Measurements from ENCODE around the gene CAMKK2.
"Not testable (repeated sequence)": the region's sequence is repeated elsewhere in the genome, so short reads cannot be mapped to it uniquely, and the experiment has no call there.

Gene CAMKK2

GRCh38 chr12:121296618-121297434 is at the start of gene CAMKK2:
Gene CAMKK2, minus strand, starts transcription at chr12:121296709. Its CDS starts 22,183 bp downstream, at chr12:121274526.
- DNase-seq = peak; percentile 90

- DNase-seq = no peak
Observed at GRCh38 chr12:121345151-121345815, 48.8 kb upstream of the CAMKK2 start.

DNA sequence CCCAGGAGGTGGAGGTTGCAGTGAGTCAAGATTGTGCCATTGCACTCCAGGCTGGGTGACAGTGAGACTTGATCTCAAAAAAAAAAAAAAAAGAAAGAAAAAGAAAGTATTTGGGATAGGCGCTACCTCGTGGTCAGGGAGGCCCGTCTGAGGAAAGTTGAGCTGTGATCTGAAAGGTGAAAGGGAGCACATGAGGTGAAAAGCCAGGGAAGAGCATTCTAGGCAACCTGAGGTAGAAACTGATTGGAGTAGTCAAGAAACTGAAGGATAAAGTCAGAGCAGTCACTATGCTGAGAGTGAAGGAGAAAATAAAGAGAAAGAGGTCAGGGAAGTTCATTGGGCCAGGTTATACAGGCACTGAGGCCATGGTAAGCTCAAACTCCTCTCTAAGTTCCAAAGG is 48.0 kb upstream of the CAMKK2 start:
- DNase-seq = no peak

DNA sequence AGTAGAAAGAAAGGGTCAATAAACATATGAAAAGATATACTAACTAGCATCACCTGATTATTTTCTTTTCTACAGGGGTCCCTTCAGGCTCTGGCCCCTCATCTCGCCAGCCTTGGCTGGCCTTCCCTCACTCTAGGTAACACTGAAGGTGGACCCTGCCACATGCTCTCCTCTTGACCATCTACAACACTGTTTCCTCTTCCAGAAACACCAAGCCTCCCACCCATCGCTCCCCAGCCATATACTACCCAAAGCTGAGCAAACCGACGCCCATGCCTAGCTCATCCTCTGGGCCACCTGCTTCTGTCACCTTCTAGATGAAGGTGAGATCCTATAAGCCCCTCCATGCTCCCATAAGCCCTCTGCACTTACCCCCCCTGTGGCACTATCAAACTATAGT is 40.9 kb upstream of the CAMKK2 start:
- no peak for DNase-seq

DNA sequence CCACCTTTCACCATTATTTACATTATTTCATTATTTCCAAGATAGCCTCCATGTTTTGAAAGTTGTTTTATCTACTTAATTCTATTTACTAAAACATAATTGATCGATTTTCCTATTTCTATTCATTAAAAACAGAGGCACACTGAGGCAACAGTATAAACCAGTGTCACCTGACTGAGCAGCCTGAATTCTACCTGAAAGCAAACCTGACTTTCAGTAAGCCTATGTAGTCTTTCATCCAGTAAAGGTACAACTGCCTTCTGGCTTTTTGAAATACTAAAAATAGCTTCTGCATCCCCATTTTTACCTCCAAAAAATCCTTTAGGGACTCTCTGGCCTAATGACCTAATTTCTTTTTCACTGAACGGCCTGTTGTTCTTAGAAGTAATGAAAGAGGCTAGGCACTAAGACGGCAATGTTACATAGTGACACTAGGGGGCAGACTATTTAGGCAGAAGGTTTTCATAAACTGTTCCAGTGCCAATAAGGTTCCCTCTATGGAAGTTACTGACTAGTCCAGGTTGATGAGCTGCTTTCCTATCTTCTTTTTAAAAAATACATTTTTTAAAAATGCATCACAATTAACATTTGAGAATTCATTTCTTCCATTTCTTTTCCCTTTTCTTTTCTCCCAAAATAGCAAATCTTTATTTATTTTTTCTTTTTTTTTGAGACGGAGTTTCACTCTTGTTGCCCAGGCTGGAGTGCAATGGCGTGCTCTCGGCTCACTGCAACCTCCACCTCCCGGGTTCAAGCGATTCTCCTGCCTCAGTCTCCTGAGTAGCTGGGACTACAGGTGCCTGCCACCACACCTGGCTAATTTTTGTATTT is 38.2 kb upstream of the CAMKK2 start:
- DNase-seq = no peak

DNA sequence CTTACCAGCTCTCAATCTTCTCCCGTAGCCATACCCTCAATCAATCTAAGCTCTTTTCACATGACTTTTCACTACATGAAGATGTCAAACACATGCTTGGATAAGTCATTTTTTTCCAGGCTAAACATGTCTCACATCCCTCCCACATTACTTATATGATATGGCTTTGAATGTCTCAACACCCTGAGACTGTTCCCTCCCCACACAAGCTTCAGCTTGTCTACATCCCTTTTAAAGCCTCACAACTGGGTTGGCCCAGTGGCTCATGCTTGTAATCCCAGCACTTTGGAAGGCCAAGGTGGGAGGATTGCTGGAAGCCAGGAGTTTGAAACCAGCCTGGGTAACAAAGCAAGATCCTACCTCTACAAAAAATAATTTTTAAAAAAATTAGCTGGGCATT is 37.2 kb upstream of the CAMKK2 start:
- no peak for DNase-seq

DNA sequence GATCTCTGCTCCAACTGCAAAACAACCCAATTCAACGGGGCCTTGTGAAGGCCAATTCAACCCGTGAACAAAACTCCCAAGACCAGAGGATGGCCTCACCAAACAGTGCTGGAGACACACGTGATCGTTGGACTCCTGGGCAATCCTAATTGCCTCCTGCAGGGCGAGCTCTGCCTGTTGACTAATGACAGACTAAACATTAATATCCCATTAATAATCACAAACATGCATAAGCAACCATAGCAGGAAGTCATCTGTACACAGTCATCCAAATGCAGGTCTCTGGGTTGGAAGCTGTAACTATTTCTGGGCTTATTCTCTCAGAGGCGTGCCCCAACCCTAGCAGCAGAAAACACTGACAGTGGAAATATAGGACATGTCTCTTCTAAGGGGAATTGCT is 34.7 kb upstream of the CAMKK2 start:
- no peak for DNase-seq

DNA sequence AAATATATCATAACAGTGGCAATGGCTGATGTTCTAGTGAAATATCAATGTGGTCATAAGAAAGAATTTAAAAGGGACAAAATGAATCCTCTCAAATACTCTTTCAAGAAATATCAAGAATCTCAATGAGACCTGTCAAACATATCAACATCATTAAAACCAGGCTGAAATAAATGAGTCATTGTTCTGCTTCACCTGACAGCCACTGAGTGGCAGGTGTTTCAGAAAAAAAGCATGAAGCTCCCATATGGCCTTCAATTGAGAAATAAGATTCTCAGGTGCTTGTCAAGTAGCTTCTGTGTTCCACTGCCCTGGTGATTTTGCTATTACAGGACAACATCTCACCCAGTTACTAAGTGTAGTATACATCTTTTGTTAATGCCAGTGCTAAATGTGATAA is 34.2 kb upstream of the CAMKK2 start:
- DNase-seq = no peak

DNA sequence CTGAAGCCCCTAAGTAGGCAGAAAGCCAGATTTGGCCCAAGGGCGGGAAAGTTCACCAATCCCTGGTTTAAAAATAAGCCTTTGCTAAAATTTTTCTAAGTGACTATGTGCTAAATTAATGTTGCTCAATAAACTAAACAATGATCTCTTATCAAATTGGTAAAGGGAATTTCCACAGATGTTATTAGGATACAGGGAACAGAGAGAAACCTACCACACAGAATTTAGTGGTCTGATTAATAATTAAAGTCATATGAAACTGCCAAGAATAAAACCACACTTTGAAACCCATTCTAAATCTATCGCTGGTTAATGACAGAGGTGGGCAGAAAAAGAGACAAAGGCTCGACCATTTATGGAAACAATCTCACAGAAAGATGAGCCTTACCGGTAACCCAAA is 33.7 kb upstream of the CAMKK2 start:
- no peak for DNase-seq

GRCh38 chr12:121328620-121329019 is 32.1 kb upstream of the CAMKK2 start:
- no peak for DNase-seq

DNA sequence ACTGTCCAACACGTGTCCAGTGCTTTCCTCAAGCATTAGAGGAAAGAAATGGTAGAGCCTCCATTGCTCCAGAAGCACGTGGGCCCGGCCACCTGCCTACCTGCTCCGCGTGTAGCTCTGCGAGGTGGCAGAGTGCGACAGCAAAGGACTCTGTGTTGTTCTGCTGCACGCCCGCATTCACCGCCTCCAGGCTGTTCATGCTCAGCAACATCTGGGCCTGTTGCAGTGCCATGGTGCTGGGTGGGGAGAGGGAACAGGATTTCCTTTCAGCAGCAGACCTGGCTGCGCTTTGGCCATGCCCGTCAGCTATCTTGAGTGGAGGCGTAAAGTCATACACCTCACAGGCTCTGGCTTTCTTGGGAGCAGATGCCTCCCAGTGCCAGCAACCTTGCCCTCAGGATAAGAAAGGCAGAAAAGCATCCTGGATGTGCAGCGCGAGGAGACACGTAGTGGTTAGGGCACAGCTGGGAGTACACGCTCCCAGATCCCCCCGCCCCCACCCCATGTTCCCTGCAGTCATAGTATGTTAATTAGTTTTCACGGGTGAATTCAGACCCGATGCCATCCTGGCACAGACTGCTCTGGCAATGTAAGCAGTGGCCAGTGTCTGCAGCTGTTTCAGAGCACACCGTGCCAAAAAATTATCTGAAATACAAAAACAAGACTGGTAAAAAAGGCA is 30.6 kb upstream of the CAMKK2 start:
- no peak for DNase-seq

GRCh38 chr12:121325922-121326396 is 29.4 kb upstream of the CAMKK2 start:
- no peak for DNase-seq

- DNase-seq = no peak
Observed at GRCh38 chr12:121323908-121324307, 27.4 kb upstream of the CAMKK2 start.

GRCh38 chr12:121318121-121318520 is 21.6 kb upstream of the CAMKK2 start:
- DNase-seq = no peak

DNA sequence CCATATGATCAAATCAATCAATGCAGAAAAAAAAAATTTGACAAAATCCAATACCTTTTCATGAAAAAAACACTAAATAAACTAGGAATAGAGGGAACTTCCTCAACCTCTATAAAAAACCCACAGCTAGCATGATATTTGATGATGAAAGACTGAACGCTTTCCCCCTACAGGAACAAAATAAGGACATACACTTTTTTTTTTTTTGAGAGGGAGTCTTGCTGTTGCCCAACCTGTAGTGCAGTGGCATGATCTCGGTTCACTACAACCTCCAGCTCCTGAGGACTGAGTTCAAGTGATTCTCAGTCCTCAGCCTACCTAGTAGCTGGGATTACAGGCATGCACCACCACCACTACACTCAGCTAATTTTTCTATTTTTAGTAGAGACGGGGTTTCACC is 17.9 kb upstream of the CAMKK2 start:
- no peak for DNase-seq

GRCh38 chr12:121310231-121310630 is 13.7 kb upstream of the CAMKK2 start:
- DNase-seq = not testable (repeated sequence)

DNA sequence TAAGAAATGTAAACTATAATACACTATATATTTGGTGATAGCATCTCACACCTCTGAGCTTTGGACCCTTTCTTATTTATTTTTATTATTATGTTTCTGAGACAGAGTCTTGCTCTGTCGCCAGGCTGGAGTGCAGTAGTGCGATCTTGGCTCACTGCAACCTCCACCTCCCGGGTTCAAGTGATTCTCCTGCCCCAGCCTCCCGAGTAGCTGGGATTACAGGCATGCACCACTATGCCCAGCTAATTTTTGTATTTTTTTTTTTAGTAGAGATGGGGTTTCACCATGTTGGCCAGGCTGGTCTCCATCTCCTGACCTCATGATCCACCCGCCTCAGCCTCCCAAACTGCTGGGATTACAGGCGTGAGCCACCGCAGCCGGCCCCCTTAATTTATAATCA is 10.9 kb upstream of the CAMKK2 start:
- DNase-seq = not testable (repeated sequence)

GRCh38 chr12:121304306-121304705 is 7.8 kb upstream of the CAMKK2 start:
- no peak for DNase-seq

DNA sequence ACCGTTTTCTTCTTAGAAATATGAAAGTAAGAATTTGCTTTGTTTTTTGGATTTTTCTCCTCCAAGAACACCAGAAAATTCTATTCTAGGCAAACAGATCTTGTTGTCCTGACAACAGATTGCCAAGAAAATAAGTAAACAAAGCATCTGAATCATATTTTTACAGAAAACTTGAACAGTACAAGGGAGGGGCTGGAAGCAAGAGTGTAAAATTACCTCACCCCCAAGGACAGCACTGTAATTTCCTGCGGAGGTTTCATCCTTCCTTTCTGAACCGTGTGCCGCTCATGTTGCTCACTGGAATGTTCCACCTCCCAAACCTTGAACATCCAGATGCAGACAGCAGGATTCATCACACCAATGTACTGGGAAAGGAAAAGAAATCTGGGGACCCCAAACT is 5.4 kb upstream of the CAMKK2 start:
- no peak for DNase-seq

- DNase-seq = no peak
Observed at GRCh38 chr12:121300083-121300819, 3.7 kb upstream of the CAMKK2 start.

DNA sequence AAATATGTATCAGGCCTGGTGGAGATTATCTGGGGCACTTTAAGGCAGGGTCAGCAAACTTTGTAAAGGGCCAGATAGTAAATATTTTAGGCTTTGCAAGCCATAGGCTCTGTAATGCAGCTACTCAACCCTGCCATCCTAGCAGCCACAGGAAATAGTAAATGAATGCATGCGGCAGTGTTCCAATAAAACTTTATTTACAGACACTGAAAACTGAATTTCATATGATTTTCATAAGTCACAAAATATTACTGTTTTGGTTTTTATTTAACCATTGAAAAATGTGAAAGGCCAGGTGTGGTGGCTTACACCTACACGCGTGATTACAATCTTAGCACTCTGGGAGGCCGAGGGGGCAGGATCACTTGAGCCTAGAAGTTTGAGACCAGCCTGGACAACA is 3.2 kb upstream of the CAMKK2 start:
- no peak for DNase-seq

DNA sequence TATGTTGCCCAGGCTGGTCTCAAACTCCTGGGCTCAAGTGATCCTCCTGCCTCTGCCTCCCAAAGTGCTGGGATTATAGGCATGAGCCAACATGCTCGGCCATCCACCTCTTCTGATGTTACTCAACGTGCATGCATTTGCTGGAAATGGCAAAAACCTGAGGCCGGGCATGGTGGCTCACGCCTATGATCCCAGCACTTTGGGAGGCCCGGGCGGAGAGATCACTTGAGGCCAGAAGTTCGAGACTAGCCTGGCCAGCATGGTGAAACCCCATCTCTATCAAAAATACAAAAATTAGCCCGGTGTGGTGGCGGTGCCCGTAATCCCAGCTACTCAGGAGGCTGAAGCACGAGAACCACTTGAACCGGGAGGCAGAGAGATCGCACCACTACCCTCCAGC is 1.9 kb upstream of the CAMKK2 start:
- DNase-seq = not testable (repeated sequence)
